NCI-H2227 (cell line): ENCODE measurements around the gene BRD2.
"Not testable (repeated sequence)": the region's sequence is repeated elsewhere in the genome, so short reads cannot be mapped to it uniquely, and the experiment has no call there.

Experiments
- DNase-seq: peaks from one replicate; lab custom pipeline; 2025; ENCODE audit not compliant: unreplicated experiment; lab: John Stamatoyannopoulos, UW

BRD2 gene

GRCh38 chr6:32968093-32968866 is at the start of gene BRD2:
BRD2 (plus strand) TSS chr6:32968594; CDS start chr6:32972899, 4,305 bp downstream.
- DNase-seq: peak; percentile 97

DNA sequence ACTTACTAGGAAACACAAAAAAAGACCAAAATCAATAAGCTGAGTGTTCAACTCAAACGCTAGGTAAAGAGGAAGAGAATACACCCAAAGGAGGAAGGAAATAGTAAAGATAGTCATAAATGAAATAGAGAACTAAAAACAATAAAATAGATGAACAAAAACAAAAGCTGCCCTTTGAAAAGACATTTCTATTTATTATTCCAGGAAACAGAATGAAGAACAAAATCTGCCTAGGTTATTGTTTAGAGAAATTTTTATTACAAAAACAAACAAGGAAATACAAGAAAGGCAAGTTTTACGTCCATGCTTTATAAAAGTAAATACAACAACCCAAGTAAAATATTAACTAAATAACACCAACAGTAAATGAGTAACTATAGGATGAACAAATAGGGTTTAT is 47.7 kb upstream of the BRD2 start:
- DNase-seq: no peak

- no peak for DNase-seq
Observed at GRCh38 chr6:32922083-32922482, 46.3 kb upstream of the BRD2 start.

DNA sequence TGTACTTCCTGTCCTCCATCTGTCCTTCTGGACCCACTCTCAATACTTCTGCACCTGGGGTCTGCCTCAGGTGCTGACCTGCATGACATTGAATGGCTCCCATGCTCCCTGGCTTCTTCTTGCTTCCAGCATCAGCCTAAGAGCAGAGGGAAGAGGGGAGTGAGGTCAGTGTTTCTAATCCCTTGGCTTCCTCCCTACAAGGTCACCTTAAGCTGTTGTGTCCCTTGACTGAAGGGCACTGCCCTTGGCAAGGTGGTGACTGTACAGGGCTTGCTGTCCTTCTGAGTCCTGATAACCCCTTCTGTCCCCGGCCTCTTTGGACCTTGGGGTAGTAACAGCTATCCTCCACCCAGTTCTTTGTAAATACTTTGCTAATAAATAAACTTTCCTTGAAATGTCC is 37.2 kb upstream of the BRD2 start:
- DNase-seq: no peak

- DNase-seq: no peak
Observed at GRCh38 chr6:32932132-32932868, 36.1 kb upstream of the BRD2 start.

GRCh38 chr6:32933661-32934085 is 34.7 kb upstream of the BRD2 start:
- peak; percentile 84 for DNase-seq

- no peak for DNase-seq
Observed at GRCh38 chr6:32935551-32936238, 32.7 kb upstream of the BRD2 start.

- no peak for DNase-seq
Observed at GRCh38 chr6:32936239-32937152, 31.9 kb upstream of the BRD2 start.

- DNase-seq: no peak
Observed at GRCh38 chr6:32937230-32937633, 31.2 kb upstream of the BRD2 start.

DNA sequence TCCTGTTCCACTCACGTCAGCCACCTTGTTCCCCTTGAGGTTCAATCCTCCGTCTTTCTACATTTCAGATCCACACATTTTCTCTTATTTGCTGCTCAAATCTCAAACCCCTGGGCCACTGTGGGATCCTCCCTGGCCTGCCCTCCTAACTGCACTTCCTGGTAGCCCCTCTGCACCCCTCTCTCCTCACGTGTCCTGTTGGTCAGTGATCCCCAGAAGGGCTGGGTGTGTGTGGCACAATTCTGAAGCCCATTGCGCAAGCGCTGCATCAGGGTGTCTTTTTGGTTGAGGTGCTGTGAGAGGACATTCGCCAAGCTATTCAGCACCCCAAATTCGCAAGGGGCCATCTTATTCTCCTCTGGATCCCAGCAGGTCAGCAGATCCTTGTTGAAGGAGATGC is 29.9 kb upstream of the BRD2 start:
- no peak for DNase-seq

DNA sequence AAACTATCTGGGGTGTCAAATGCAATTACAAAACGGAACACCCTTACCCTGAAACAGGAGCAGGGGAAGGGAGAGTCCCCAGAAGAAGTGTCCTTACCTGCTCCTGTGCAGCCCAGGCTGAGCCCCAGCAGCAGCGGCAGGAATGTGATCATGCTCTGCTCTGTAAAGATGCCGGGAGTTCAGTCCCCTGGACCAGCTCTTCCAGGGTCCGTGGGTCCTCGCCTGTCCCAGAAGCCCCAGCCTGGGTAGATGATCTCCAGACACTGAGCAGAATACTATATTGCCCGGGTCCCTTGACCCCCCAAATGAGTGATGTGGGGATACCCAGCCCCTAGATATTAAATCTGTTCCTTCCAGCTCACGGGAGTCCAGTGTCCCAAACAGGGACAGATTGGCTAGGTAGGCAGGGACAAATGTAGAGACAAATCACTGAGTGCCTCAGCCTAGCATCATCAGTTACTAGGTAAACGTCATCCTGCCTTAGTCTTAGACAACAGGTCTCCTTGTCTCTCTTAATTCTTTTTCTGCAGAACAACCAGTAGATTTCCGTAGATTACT is 27.7 kb upstream of the BRD2 start, which contains the start of gene HLA-DMB:
Gene HLA-DMB (minus strand): TSS at position 373 of the 558 bp plus-strand sequence. CDS start 221 bp downstream, at position 152.
- DNase-seq: peak; percentile 81

GRCh38 chr6:32941214-32941768 is 27.1 kb upstream of the BRD2 start:
- DNase-seq: no peak

DNA sequence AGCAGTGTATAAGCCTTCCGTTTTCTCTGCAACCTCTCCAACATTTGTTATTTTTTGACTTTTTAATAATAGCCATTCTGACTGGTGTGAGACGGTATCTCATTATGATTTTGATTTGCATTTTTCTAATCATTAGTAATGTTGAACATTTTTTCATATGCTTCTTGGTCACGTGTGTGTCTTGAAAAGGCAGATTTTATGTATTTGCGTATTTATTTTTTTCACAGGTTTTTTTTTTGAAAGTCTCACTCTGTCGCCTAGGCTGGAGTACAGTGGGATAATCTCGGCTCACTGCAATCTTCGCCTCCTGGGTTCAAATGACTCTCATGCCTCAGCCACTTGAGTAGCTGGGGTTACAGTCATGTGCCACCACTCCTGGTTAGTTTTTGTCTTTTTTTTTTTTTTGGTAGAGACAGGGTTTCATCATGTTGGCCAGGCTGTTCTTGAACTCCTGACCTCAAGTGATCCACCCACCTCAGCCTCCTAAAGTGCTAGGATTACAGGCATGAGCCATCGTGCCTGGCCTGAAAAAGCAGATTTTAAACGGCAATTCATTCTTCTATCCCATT is 25.8 kb upstream of the BRD2 start:
- not testable (repeated sequence) for DNase-seq

- no peak for DNase-seq
Observed at GRCh38 chr6:32943864-32944649, 24.3 kb upstream of the BRD2 start.

DNA sequence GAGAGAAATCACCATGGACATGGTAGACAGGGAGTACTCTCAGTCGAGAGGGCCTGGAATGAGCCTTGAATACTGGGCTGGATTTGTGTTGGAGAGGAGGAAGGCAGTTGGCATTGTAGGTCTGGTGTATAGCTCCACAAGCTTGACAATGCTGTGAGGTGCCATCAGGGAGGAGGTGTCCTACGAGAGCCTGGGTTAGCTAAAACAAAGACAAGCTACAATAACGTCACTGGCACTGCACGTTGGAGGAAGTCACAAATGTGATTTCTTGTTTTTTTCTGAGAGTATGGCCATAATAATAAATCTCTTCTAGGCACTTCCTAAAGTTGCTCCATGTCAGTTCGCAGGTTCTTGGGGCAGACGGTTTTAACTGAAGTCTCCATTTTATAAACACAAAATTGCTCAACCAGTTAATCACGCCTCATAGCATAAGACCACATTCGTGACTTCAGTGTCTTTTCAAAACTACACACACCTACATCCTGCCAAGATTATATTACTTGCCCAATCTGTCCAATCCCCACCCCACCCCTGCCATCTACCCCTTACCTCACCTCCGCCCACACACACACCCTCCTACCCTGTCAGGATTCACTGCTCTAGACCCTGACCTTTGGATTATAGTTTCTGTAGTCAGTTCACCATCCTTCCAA is 23.2 kb upstream of the BRD2 start:
- DNase-seq: no peak

GRCh38 chr6:32945953-32946352 is 22.4 kb upstream of the BRD2 start:
- DNase-seq: no peak

DNA sequence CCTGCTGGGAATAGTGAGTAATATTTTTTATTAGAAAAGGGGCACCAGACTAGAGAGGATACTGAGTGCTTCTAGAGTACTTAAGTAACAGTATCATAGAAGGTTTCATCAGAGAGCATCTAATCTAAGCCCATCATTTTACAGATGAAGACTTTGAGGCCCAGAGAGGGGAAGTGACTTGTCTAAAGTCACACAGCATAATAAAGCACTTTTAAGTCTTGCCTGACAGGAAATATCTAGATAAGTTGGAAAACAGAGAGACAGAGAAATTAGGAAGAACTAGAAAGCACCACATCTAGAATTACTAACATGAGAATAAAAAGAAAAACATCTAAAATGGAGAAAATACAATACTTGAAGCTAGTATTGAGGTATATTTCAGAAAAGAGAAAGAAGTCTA is 21.5 kb upstream of the BRD2 start:
- no peak for DNase-seq
